HS-5 (cell line): ENCODE data around the gene HDAC7.
A peak's percentile ranks its signal among the peaks of the same experiment; 100 is the strongest.
"Not testable (repeated sequence)": the region's sequence is repeated elsewhere in the genome, so short reads cannot be mapped to it uniquely, and the experiment has no call there.

Experiments
- DNase-seq: peaks from one replicate; pipeline ENCODE4 v3.0.0-alpha.2; 2012; ENCODE audit warnings: low read depth

The HDAC7 gene

DNA sequence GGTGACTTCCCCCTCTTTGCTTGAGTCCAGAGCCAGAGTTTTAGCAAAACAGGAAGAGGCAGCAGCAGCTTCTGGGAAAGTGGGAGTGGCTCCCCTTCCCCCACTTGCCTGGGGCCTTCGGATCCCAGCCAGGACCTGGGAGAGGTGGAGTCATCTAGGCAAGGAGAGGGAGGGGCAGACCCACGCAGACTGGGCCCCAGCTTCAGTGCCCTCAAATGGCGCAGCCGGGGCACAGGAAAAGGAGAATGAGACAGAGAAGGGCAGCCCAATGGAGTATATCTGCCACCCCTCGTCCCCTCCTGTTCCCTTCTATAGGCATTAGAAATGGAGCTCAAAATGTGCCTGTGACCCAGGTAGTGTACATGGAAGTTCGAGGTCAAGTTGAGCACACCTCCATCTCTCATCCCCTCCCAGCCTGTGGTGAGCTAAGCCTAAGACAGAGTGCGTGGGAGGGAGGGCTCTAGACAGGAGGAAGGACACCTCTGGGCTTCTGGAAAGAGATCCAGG lies 9.3 kb upstream of the HDAC7 start:
- no peak for DNase-seq

DNA sequence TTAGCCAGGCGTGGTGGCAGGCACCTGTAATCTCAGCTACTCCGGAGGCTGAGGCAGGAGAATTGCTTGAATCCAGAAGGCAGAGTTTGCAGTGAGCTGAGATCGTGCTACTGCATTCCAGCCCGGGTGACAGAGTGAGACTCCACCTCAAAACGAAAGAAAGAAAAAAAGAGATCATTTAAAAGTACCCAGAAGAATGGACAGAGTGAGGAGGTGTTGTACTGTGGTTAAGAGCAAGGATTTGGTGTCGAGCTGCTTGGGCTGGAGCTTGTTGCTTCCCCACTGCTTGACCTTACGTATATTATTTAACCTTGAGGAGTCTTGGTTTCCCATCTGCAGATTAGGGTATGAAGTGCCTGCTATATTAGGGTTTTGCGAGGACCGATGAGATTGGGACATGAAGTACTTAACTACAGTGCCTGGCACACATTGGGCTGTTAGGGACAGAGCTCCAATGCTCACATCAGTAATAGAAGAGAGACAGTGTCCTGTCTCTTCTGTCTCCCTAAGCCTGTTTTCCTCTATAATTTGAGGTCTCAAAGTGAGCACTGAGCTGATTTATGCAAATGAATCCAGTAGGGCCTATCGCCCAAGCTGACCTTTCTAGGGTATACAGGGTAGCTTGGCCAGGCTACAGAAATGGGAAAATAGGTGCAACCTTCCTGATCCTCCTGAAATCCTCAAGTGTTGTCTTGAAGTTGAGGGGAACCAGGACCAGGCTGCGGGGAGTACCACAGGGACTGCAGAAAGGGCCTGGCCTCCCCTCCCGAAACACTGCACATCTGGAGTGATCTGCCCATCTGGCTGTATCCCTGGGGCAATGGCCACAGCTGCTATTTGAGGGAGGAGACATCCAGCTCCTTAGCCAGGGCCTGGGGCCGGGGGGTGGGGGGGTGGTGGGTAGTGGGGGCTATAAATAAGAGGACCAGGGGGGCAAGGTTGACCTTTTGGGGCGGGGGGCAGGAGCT lies 8.6 kb upstream of the HDAC7 start:
- DNase-seq: no peak

DNA sequence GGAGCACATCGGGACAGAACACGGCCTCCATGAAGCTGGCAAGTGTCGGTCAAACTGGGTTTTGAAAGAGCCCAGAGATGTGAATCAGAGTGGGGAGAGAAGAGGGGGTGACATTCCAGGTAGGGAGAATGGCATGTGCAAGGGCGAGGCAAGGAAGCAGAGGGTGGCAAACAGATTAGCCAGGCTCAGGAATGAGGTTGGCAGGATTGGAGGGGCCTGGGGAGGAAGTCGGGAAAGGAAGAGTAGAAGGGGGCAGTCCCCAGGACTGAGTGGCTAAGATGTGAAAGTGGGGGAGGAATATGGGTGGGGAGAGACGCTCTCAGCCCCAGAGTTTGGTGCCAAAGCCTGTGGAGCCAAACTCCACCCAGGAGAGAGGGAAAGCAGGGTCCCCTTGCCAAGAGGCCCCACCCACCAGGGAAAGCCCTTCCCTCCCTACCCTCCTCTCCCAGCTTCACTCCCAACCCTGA lies 5.5 kb upstream of the HDAC7 start:
- no peak for DNase-seq

DNA sequence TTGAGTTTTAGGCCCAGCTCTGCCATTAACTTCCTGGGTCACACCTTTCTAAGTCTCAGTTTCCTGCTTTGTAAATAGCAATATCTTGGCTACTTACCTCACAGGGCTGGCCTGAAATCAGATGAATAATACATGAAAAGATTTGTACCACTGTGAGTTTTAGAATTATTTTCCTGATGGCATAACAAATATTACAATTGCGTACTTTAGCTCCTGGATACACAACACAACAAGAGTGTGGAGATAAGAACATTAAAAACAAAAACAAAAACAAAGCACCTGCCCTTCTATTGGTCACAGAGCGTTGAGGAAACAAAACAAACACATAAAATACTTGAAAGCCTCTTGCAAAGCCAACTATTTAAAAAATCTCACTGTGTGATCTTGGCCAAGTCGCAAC lies 4.9 kb upstream of the HDAC7 start:
- no peak for DNase-seq

DNA sequence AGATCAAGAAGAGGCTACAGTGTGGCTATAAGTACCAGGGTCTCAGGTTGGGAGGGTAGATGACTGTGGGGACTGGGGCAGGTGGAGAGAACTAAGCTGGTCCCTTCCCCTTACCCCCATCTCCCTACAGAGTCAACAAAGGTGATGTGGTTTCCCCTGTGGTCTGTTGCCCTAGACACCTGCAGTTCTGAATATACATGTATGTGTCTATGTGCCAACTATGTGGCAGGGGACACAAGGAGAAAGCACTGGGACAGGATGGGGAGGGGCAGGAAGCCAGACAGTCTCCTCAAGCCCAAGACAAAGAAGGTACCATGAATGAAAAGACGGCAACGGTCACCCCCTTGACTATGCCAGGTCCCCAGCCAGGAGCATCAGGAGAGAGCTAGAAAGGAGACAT lies 4.5 kb upstream of the HDAC7 start:
- no peak for DNase-seq

DNA sequence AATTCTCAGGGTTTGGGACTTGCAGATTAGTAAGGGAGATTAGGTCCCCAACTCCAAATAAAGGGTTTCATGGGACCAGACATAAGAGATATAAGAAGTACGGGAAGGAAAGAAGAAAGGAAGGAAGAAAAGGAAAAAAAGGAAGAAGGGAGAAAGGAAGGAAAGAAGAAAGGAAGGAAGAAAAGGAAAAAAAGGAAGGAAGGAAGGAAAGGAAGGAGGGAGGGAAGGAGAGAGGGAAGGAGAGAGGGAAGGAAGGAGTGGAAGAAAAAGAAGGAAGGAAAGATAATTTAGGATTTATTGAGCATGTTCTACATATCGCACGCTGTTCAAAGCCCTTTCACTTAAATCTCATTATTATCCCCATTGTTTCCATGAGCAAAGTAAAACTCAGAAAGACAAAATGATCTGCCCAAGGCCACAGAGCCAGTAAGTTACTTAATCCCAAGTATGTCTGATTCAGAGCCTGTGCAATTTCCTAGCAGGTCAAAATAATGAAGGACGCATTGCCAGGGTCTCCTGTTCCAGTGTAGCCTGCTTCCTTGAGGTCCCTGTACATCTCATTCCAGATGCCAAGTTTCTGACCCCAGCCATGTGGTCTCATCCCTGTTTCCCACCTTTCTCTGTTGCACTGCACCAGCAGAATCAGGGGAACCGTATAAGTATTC lies 3.9 kb upstream of the HDAC7 start:
- DNase-seq: no peak

DNA sequence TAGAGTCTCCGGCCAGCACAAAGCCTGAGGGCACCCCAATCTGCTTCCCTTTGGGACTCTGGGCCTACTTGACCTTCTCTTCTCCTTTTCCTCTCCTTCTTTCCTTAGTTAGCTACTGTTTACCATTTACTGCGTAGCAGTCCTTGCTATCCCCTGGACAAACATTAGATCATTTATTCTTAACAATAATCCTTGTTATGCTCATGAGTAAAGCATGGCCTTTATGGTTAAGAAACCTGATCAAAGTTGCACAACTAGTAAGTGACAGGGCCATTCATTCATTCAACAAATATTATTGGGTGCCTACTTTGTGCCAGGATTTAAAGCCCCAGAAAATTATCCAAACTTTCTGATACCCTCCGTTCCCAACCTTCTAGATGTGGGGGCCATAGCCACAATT lies 3.2 kb upstream of the HDAC7 start:
- DNase-seq: no peak

DNA sequence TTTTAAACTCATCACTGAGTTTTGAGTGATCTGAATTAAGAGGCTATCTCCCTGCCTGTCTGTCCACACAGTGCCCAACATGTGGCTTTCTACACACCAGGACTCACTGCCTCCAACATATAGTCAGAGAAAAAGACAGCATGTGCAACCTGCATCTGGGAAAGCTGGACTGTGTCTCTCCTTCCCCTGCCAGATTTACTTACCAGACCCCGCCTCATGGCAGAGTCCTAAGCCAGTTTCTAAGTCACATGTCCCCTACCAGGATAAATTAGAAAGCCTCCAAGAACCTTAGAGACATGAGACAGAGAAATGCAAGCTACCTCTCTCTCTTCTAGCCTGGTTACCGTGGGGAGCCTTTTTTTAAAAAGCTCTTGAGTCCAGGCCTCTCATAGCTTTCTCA lies 2.7 kb upstream of the HDAC7 start:
- no peak for DNase-seq

DNA sequence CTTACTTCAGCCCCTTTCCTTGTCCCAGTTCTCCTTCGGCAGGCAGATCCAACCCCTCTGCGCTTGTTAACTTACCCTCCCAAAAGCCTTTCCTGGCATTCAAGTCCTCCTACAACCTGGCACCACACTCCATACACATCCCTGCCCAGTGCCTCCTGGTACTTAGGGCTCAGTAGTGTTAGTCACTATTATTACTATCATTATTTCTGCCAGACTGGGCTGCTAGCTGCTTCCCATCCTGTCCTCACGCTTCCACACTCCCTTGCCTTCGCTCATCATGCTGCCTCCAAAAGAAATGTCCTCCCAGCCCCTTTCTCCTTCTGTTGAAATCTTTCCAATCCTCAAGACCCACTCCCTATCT lies 1.6 kb upstream of the HDAC7 start:
- DNase-seq: no peak

DNA sequence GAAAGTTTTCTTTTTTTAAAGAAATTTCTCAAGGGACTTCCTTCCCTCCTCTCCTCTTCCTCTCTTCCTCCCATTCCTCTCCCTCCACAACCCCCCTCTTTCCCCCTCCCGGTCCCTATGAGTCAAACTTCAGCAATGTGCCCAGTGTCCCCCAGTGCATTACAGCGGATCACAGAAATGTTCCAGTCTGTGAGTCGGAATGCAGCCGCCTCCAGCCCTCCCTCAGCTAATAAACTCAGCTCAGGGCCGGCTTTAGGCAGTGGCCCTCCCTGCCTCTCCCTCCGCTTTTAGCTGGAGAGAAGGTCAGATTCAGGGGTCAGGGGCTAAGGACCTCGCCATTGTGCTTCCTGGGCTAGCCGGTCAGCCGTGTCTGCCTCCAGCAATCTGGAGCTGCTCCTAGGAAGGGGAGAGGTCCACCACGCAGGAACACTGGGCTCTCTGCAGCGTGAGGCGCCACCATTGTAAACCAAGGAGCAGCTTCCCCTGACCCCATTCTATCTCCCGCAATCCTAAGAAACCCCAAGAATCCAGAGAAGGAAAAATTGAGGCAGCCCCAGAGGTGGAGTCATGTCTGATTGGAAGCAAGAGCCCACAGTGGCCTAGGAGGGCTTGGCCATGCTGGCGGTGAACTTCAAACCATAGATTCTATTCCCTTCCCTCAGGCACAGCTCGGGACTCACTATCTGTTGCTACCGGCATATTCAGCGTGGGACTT lies 1.1 kb upstream of the HDAC7 start:
- DNase-seq: peak; percentile 93

DNA sequence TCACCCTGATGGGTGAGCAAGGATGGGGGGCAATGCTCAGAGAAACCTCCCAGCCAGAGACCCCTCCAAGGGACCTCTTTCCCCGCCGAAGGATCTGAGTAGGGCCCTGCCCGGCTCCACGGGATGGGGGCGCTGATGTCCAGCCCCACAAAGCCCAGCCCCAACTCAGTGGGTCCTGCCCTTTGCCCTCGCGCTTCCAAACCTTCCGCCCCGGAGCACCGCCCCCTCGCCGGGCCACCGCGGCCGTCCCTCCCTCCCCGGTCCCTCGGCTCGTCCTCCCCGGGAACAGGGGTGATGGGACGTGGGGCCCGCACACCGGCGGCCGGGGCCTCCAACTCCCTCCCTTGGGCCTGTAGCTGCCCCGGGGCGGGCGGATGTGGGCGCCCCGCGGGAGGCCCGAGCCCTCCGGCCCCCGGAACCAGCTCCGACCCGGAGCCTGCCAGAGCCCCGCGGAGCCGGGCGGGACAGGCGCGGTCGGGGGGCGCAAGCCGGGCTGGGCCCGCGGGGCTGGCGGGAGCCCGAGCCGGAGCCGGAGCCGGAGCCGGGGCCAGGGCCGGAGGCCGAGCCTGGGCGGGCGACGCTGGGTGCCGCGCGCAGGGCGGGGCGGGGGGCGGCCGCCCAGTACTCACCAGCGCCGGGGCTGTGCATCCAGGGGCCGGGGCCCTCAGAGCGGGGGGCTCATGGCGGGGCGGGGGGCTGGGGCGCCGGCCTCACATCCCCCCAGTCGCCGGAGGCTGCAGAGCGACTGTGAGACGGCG lies 386 bp downstream of the HDAC7 start:
- no peak for DNase-seq

DNA sequence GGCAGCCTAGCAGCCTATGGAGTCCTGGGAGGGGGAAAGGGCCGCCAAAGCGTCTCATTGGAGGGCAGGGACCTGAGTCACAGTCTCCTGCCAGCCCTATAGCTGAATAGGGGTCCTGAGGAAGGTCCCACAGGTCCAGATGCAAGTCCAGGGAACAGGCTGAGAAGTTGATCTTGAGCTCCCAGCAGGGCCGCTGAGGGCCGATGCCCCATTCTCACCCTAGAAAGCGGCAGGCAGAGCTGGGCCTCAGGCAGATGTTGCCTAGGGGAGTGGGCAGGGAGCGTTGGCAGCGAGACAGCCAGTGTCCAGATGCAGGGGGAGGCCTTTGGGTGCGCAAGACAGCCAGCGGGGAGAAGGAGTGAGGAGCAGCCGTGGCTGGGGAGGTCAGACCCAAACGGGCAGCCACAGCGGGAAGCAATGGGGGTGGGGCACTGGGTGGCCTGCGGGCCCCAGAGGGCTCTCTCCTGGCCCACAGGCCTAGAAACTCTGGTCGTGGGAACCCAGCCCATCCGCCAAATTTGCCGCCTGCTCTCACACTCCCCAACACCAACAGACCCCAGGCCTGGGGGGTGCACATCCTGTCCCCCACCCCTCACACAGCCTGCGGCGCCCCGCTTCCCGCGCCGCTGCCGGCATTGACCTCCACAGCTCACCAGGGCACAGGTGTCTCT lies 1.1 kb downstream of the HDAC7 start:
- no peak for DNase-seq

DNA sequence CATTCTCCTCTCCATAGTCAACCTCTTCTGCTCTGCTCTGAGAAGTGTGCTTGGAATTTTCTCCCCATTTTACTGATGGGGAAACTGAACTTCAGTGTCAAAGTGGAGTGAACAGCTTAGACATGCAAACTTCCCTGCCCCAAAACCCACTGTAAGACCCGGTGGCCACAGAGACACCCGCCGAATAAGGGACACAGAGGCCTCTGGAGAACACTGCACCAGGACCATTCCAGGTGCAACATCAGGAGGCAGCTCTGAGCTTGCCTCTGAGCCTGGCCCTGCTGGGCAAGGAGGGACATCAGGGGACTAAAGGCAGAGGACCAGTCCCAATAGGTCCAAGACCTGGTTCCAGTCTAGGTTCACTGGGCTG lies 1.7 kb downstream of the HDAC7 start:
- no peak for DNase-seq

DNA sequence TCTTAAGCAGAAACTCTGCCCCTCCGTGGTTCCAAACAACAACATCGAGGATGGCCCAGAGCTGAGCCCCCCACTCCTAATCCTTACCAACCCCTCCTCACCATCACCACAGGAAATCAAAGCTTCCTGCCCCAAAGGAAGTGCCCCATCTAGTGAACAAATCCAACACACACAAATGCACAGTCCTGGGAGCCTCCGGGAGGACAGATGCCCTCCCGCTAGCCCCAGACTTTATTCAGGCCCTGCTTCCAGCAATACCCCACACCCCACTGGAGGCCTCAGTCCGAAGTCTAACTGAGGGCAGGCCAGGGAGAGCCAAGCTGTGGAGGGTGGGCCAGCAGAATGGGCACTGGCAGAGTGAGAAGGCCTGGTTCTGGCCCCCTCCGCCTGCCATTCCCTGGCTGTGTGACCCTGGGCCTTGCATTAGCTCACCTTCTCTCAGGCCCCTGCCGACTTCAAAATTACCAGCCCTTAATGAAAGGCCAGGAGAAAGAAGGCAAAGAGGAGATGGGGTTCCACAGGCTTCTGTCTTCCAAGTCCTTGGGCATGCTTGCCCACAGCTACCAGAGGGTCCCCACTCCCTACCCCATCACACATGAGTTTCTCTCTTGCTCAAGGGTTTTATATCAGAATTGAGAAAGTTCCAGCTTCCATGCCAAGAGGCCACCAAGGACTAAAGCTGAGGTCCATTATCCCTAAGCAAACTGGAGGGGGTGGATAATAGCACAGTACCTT lies 2.3 kb downstream of the HDAC7 start:
- no peak for DNase-seq

DNA sequence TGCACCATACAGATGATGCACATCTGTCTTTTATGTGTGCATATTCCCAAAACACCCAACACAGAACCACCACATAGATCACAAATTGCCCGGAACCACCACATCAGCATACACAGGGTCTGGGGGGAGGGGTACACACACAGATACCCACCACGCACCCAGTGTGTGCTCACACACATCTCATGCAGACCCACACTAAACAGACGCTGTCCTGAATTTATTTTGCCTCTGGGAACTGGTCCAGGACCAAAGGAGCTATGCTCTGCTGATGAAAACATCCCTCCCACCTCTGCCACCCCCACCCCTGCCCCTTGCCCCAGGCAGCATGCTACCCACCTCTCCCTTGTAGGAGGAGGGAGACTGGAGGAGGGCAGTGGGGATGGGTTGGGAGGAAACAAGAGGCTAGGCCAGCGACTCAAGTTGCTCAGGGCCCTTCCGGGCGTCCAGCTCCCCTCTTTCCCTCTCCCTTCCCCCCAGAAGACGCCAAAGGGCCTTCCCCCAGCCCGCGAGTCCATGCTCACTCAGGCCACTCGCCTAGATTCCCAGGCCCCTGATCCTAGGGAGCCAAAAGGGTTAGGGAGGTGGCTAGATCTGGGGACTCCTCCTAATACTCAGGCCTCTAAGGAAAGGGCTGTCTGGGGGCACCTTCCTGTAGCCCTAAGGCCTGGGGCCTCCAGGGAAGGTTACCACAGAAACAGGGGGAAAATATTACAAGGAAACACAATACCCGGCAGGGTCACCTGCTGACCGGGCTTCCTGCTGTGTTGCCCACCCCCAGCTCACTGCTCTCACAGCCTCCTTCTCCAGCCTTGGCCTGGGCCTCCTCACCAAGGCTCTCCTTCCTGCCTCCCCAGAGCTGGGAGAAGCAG lies 3.1 kb downstream of the HDAC7 start:
- DNase-seq: no peak

DNA sequence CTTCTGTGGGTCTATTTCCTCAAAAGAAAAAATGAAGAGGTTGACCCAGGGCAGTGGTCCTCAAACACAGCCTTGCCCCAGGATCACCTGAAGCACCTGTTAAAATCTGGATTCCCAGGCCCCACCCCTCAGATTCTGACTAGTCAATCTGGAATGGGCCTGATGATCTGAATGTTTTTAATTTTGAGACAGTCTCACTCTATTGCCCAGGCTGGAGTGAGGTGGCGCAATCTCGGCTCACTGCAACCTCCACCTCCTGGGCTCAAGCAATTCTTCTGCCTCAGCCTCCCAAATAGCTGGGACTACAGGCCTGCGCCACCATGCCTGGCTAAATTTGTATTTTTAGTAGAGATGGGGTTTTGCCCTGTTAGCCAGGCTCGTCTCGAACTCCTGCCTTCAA lies 4.3 kb downstream of the HDAC7 start:
- DNase-seq: not testable (repeated sequence)

DNA sequence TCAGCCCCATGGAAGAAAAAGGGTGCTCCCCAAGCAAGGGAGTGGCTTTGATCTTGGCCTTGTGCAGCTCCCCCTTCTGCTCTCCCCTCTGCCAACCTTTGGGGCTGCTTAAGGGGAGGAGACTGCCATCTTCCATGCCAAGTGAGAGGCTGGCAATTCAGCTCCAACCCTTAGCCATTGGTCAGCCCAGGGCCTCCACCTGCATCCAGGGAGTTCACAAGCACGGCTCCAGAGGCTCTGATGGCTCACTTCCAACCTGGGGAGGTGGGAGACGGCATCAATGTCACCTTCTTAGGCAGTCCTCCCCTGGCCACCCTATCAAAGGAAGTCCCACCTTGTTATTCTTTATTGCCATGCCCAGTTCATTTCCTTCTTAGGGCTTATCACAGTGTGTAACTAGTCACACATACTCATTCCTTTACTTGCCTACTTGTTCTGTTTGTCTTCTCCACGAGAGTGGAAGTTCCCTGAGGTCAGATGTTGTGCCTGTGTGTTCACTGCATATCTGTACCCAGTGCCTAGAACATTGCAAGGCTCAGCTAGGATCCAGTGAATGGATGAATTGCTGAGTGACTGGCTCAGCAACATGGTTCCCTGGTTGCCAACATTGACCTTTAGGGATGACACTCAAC lies 5.0 kb downstream of the HDAC7 start:
- no peak for DNase-seq

DNA sequence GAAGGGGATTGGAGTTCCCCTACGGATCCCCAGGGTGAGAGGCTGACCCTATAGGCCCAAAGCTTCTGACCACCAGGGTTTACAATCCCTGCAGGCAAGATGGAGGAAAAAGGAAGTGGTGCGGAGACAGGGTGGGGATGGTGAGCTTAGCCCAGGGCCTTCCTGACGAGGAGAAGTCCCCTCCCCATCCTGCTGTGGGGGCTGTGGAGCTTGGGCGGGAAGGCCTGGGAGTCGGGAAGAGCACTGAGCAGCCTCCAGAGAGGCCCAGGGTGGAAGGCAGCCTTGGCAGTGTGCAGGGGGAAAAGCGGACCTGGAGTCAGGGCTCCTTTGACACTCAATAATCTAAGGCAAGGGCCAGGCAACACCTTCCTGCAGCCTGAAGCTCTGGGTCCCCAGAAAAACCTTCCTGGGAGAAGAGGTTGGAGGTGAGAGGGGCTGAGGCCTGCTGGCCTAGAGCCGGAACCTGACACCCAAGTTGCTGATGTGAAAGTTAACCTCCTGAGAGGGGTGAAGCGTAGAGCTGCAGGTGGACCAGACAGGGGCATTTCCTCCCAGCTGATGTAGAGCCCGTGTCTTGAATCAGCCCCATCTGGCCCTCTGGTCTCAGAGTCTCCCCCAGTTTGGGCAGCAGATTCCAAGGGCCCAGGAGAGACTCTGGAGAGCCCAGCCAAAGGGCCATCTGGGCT lies 6.0 kb downstream of the HDAC7 start:
- DNase-seq: no peak
